GM19240 (cell line): ENCODE results near the gene SH3GL3.

Experiments
- DNase-seq: peaks from one replicate; pipeline ENCODE4 v3.0.0; 2011; ENCODE audit warnings: low spot score; ENCODE audit not compliant: insufficient read length

SH3GL3 gene

GRCh38 chr15:83610901-83611685 is 164.0 kb downstream of the SH3GL3 start:
- no peak for DNase-seq

- DNase-seq = no peak
Measured at GRCh38 chr15:83612226-83612625, 165.1 kb downstream of the SH3GL3 start.

- no peak for DNase-seq
Measured at GRCh38 chr15:83612898-83613635, 165.9 kb downstream of the SH3GL3 start.

GRCh38 chr15:83613714-83614113 is 166.6 kb downstream of the SH3GL3 start:
- no peak for DNase-seq

DNA sequence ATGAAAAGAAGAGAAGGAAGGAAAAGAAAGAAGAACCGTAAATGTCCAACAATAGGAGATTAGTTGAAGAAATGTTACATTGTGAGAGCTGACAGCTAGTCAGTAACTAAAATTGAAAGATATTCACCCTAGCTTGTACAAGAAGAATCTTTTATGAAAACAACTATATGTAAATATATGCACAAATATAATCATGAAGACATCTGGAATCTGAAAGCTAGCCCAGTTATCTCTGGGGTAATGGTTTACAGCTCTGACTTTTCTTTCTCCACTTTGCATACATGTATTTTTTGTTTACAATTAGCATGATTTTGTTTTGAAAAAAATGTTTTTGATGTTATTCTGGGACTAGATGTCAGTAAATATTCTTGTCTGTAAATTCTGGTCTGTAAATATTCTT is 169.7 kb downstream of the SH3GL3 start:
- DNase-seq = no peak

DNA sequence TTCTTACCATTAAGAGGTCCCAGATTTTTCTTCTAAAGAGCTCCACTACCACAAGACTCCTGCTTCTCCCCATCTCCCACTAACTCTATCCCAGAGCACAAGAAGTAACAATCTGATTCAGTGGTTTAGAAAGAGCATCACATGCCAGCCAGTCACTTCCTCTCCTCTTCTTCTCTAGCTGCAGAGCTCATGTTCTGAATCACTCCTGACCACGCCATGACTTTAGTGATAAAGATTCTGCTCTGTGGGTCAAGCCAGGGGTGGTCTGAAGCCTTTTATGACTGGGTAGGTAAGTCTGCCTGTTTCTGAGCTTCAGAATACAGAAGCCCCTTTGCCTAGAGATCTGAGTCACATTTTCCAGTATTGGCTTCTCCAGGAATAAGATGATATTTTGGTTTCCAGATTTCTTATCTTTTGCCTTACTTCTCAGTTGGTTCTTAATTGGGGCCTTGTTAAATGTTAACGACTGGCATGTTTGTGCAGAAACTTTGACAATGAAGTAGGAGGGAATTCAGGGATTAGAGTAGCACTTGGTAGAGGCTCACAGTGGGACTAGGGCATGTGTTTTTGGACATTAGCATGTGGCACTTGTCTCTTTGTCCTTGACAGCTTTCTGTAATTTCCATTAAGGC is 179.1 kb downstream of the SH3GL3 start:
- no peak for DNase-seq

DNA sequence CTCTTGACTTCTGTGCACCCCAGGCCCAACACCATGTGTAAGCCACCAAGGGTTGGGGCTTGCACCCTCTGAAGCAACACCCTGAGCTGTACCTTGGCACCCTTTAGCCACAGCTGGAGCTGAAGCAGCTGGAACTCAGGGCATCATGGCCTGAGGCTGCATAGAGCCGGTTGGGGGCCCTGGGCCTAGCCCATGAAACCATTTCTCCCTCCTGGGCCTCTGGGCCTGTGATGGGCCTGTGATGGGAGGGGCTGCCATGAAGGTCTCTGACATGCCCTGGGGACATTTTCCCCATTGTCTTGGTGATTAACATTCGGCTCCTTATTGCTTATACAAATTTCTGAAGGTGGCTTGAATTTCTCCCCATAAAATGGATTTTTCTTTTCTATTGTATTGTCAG is 184.4 kb downstream of the SH3GL3 start:
- DNase-seq = no peak

- DNase-seq = no peak
Measured at GRCh38 chr15:83643201-83643600, 196.1 kb downstream of the SH3GL3 start.

DNA sequence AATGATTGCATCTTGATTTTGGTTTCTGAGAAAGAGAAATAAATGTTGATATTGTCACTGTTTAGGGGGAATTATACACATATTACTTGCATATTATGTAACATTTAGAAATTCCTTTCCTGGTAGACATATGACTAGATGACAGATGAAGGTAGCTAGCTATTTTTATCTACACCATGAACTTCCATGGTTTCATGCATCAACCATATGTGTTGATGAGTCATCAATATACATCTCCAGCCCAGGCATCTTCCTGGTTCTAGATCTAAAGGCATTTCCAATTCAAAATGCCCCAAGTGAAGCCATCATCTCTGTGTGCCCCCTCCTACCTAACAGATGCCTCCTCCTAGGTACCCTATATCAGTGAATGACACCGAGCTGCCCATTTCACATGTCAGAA is 197.3 kb downstream of the SH3GL3 start:
- no peak for DNase-seq

GRCh38 chr15:83650831-83651230 is 203.7 kb downstream of the SH3GL3 start:
- DNase-seq = no peak

DNA sequence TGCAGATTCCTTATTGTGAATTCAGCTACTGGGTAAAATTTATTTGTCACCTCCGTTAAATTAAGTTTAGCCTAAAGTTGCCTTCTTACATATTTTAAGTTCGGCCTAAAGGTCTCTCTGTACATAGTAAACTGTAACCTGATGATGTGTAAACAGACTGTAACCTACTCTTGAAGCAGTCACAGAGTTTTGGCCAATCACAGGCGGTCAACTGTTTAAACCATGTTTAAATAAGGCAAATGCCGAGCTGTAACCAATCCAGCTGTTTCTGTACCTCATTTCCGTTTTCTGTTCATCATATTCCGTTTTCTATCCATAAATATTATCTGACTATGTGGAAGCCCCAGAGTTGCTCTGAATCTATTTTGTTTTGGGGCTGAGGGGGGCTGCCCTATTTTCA is 204.4 kb downstream of the SH3GL3 start:
- no peak for DNase-seq

DNA sequence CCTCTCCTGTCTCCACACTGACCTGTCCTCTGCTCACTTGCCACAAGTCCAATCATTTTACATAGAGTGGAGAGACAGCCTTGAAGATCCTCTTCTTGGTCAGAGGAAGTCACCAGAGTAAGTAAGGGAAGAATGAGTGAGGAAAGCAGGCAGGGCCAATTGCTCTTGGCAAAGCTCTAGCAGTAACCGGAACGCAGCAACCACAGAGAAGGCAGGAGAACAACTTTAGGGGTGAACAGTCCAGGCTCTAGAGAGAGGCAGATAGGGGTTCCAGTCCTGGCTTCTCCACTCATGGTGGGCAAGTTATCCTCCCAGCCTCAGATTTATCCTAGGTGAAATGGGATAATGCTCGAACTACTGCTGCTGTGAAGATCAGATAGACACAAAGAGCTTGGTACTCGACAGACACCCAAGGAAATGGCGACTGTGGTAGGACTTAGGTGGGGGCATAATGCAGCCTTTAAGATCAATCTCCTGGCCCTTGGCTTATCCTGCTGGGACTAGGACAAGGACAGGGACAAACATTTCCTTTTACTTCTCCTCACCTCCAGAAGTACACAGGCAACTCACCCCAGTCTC is 205.6 kb downstream of the SH3GL3 start:
- no peak for DNase-seq

DNA sequence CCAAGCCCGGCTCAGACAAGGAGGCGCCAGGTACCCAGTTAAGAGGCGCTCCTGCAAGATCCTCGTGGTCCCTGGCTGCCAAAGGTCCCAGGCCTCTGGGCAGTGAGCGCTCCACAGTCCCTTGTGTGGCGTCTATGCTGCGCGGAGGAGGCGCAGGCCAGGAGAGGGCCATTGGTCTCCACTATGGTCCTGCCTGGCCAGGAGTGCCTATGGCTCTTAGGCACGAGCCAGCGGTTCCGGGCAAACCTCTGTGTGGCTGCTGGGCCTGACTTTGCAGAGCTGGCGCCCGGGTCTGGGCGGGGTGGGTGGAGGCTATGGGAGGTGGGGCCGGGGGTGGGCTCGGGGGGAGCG is 206.1 kb downstream of the SH3GL3 start:
- no peak for DNase-seq

GRCh38 chr15:83653639-83654378 is 206.7 kb downstream of the SH3GL3 start, which contains the start of gene ADAMTSL3:
ADAMTSL3 (plus strand) TSS chr15:83654123; CDS start chr15:83655762, 1,639 bp downstream.
- DNase-seq = no peak

- DNase-seq = no peak
Measured at GRCh38 chr15:83654379-83655236, 207.5 kb downstream of the SH3GL3 start.

- no peak for DNase-seq
Measured at GRCh38 chr15:83655237-83655616, 208.1 kb downstream of the SH3GL3 start.

DNA sequence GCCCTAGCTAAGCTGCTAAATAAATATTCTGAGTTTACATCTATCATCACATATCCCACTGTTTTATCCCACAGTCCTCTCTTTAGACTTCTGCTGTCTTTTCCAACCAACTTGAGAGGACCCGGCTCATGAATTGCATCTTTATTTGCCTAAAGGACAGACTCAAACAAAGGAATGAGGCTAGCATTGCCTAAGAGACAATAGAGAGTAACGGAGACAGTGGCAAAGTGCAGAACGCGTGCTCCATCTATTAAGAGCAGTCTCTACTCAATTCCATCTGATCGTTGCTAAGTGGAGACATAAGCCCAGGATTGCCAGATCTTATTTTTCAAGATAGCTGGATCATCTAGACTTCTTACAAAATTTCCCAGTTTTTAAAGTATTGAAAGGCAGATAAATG is 209.1 kb downstream of the SH3GL3 start:
- DNase-seq = no peak

DNA sequence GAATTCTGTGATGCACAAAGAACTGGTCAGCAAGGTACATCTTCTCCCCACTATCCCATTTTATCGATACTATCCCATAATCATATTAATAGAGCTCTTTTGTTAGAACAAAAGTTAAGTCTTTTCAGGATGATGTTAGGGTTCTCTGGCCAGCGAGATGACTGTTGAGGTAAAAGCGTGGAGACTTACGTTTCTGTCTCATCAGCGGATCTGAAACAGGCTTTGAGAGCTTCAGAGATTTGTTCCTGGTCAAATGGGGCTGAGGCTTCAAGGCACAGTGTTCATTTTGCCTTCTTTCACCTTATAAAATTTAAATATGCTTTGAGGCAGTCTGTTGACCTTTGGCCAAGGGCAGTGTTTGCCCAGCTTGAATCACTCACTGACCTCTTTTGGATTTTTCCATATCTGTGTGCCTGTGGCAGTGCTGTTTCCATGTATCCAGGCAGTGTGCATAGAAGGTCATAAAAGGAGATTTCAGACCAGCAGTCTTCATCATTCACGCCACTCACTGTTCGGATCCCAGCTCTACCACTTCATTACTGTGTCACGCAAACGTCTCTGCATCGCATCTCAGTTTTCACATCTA is 209.9 kb downstream of the SH3GL3 start:
- no peak for DNase-seq

GRCh38 chr15:83657549-83657948 is 210.4 kb downstream of the SH3GL3 start:
- DNase-seq = no peak
